NB4 (cell line): Measurements from ENCODE around the gene ANAPC15.

ENCODE experiments used
- DNase-seq: peaks from one replicate; pipeline ENCODE4 v3.0.0; 2010; ENCODE audit warnings: low read depth
- H3K4me3 ChIP-seq: one replicate; pipeline ENCODE4 v1.5.1; 2011; ENCODE audit warnings: mild to moderate bottlenecking, low read depth, low read length, moderate library complexity
- MAX ChIP-seq: IDR thresholded peaks from 2 replicates; pipeline ENCODE4 v1.6.1; 2011; ENCODE audit warnings: low read depth, low read length
- MYC ChIP-seq: IDR thresholded peaks from 2 replicates; pipeline ENCODE4 v1.6.1; 2011; ENCODE audit warnings: low read depth, low read length
- POLR2A ChIP-seq: IDR thresholded peaks from 2 replicates; pipeline ENCODE4 v1.6.1; 2011; ENCODE audit warnings: mild to moderate bottlenecking; ENCODE audit not compliant: insufficient read length; ENCODE audit errors: extremely low read depth
- TF ChIP-seq, protein P1 (sequence below): IDR thresholded peaks from one replicate; pipeline ENCODE4 v1.5.1; 2012; ENCODE audit warnings: low read depth, low read length

ANAPC15 gene

GRCh38 chr11:72084965-72085364 is 27.5 kb downstream of the ANAPC15 start:
- DNase-seq = no peak
- TF ChIP-seq MYC = no peak
- TF ChIP-seq, protein P1, sequence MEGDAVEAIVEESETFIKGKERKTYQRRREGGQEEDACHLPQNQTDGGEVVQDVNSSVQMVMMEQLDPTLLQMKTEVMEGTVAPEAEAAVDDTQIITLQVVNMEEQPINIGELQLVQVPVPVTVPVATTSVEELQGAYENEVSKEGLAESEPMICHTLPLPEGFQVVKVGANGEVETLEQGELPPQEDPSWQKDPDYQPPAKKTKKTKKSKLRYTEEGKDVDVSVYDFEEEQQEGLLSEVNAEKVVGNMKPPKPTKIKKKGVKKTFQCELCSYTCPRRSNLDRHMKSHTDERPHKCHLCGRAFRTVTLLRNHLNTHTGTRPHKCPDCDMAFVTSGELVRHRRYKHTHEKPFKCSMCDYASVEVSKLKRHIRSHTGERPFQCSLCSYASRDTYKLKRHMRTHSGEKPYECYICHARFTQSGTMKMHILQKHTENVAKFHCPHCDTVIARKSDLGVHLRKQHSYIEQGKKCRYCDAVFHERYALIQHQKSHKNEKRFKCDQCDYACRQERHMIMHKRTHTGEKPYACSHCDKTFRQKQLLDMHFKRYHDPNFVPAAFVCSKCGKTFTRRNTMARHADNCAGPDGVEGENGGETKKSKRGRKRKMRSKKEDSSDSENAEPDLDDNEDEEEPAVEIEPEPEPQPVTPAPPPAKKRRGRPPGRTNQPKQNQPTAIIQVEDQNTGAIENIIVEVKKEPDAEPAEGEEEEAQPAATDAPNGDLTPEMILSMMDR = no peak
- no peak for TF ChIP-seq POLR2A
- TF ChIP-seq MAX = no peak
- no peak overlapping the region for H3K4me3 ChIP-seq

DNA sequence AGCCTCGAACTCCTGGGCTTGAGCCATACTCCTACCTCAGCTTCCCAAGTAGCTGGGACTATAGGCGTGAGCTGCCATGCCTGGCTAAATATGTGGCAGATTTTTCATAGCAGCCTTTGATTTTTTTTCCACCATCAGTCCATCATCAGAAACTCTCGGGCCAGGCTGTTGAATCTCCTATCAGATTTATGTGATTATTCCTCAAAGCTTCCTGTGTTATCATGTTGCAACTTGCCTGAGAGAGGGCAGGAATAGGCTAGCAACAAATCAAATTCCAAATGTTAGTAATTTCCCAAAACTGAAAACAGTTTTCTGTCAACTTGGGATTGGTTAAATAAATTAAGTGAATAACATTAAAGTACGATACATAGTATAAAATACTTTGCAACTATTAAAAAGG is 28.4 kb downstream of the ANAPC15 start:
- TF ChIP-seq, protein P1 = no peak
- TF ChIP-seq MAX (no peak), MYC (no peak), POLR2A (no peak)
- H3K4me3 ChIP-seq = no peak overlapping the region
- DNase-seq = no peak

GRCh38 chr11:72083414-72083813 is 29.1 kb downstream of the ANAPC15 start:
- TF ChIP-seq MYC = no peak
- no peak for TF ChIP-seq MAX
- TF ChIP-seq, protein P1 = no peak
- no peak for TF ChIP-seq POLR2A
- no peak overlapping the region for H3K4me3 ChIP-seq
- DNase-seq = no peak

DNA sequence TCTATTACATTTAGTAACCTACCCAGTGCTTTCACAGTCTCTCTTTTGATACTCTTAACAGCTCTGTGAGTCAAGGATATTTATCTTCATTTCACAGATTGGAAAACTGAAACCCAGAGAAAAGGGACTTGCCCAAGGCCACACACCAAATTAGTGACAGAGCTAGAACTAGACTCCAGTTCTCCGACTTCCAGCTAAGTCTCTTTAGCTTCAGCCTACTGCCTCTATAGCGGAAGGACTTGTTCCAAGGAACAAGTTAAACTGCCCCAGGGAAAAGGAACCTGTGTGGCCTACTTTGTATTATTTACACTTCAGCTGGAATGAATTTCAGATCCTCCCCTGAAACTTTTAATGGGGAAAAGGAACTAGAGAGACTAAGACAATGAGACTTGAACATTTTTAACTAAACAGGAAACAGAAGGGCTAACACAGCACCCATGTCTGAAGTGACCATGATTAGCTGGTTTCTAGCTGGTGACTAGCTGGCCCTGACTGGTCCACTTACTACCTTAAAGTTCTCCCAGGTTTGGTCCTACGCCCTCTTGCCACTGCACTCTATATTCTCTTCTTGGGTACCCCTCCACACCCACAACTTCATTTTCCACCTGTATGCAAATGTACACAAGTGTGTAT is 30.6 kb downstream of the ANAPC15 start:
- no peak for TF ChIP-seq MYC
- no peak overlapping the region for H3K4me3 ChIP-seq
- no peak for DNase-seq

- TF ChIP-seq MYC (no peak), POLR2A (no peak), MAX (no peak)
- TF ChIP-seq, protein P1 = no peak
- DNase-seq = no peak
- peak overlapping the region; percentile 65 for H3K4me3 ChIP-seq
These were observed 31.3 kb downstream of the ANAPC15 start for GRCh38 chr11:72081184-72081644.

GRCh38 chr11:72080326-72081183 is 31.9 kb downstream of the ANAPC15 start, which contains the start of the genes LRRC51 and NUMA1:
LRRC51 (plus strand) TSS chr11:72080850; CDS start chr11:72089084, 8,234 bp downstream.
NUMA1 (minus strand) TSS chr11:72080542; CDS start chr11:72035943, 44,599 bp downstream.
- H3K4me3 ChIP-seq = peak within 1 kb of the TSS; percentile 99
- peak; percentile 100 for DNase-seq
- TF ChIP-seq MYC (peak; percentile 81), MAX (peak; percentile 55), POLR2A (peak; percentile 88)
- TF ChIP-seq, protein P1 = no peak
